ENCODE results near the gene MRPL12.
A peak's percentile ranks its signal among the peaks of the same experiment; 100 is the strongest.

MRPL12 gene

DNA sequence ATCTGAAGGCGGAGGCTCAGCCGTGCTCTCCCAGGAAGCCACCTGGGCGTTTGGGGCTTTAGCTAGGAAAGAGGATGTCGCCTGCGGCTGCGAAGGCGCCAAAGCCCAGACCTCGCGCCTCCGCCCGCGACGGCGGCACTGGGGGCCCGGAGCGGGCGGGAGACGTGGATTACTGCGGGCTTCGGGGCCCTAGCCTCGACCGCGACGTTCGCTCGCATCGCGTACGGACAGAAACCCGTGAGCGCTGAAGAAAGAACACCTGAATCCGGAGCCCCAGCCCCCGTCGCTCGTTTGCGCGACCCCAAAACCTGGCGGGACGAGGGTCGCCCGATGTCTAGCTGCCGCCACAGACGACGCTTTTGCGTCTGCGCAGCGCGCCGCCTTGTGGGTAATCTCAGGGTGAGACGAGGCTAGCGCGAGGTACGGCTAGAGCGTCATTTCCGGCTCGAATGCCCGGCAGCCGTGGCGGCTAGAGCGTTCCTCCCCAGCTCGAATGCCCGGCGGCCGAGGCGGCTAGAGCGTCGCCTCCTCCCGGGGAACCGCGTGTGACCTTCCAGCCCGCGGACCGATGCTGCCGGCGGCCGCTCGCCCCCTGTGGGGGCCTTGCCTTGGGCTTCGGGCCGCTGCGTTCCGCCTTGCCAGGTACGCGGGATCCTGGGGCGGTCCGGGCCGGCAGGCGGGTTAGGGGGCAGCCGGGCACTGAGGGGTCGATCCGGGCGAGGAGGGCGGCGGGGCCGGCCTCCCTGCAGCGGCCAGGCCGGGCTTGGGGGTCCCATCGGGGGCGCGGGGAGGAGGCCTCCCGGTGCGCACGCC, at the start of gene MRPL12:
Gene MRPL12, plus strand, starts transcription at position 434 of the 813 bp plus-strand sequence. Its CDS starts 135 bp downstream, at position 569.
- peak within 1 kb of the TSS; percentile 91 for H3K4me3 ChIP-seq (ENCODE audit: low read length)
- TF ChIP-seq, protein P1, sequence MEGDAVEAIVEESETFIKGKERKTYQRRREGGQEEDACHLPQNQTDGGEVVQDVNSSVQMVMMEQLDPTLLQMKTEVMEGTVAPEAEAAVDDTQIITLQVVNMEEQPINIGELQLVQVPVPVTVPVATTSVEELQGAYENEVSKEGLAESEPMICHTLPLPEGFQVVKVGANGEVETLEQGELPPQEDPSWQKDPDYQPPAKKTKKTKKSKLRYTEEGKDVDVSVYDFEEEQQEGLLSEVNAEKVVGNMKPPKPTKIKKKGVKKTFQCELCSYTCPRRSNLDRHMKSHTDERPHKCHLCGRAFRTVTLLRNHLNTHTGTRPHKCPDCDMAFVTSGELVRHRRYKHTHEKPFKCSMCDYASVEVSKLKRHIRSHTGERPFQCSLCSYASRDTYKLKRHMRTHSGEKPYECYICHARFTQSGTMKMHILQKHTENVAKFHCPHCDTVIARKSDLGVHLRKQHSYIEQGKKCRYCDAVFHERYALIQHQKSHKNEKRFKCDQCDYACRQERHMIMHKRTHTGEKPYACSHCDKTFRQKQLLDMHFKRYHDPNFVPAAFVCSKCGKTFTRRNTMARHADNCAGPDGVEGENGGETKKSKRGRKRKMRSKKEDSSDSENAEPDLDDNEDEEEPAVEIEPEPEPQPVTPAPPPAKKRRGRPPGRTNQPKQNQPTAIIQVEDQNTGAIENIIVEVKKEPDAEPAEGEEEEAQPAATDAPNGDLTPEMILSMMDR (conservative IDR thresholded peaks at IDR 0.05; ENCODE audit: low read depth, low read length), result peak; percentile 25
- no peak for DNase-seq (ENCODE audit: low read depth)

GRCh38 chr17:81655378-81656117, 47.6 kb upstream of the MRPL12 start:
- DNase-seq (ENCODE audit: low read depth), result no peak
- TF ChIP-seq, protein P1 (conservative IDR thresholded peaks at IDR 0.05; ENCODE audit: low read depth, low read length), result no peak
- no peak overlapping the region for H3K4me3 ChIP-seq (ENCODE audit: low read length)

DNA sequence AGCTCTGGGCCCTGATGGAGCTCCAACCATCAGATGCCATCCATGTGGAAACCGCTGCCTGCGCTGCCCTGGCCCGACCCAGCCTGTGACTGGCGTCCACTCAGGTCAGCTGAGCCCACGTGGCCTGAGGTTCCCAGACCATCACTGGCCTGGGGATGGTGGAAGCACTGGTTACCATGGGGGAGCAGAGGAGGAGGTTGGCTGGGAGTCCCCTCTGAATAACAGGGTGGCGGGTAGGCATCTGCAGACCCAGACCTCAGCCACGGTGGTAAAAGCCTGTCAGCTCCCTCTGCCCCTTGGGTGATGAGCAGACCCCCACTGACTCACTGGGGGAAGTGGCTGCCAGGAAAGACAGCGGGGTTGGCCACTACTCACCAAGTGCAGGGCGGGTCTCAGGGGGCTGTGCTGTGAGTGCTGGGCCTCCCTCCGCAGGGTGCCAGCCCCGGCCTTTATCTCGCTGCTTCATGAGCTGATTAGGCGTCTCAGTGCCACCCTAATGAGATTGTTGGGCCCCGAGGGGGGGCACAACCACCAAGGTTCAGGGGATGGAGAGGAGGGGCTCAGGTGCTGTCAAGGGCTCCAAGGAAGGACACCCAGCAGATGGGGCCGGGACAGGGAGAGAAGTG, 46.9 kb upstream of the MRPL12 start, which contains the start of gene PDE6G:
Gene PDE6G, minus strand, starts transcription at position 425 of the 626 bp plus-strand sequence. CDS start 3,237 bp downstream, outside the sequence.
- DNase-seq (ENCODE audit: low read depth), result no peak
- TF ChIP-seq, protein P1 (conservative IDR thresholded peaks at IDR 0.05; ENCODE audit: low read depth, low read length), result no peak

DNA sequence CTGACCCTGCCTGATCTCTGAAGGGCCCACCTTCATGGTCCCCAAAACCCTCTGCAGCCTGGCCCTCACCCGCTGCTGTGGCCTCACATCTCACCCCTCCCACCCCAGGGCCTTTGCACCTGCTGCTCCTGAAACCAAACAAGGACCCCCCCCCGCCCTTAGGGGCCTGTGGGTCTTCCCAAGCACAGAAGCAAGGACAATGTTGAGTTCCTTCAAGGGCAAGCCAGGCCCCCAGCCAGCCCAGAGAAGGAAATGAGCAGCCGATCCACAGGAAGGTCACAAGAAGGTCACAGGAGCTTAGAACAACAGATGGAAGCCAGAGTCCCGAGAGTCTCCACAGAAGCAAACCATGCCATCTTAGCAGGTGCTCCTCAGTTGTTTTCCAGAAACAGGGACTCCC, 46.3 kb upstream of the MRPL12 start:
- TF ChIP-seq, protein P1 (conservative IDR thresholded peaks at IDR 0.05; ENCODE audit: low read depth, low read length), result no peak
- no peak overlapping the region for H3K4me3 ChIP-seq (ENCODE audit: low read length)
- no peak for DNase-seq (ENCODE audit: low read depth)

More for the DNA sequence above, 46.9 kb upstream of the MRPL12 start, which contains the start of gene PDE6G:
- no peak within 1 kb of the TSS for H3K4me3 ChIP-seq (ENCODE audit: low read length)

GRCh38 chr17:81659038-81659437, 44.1 kb upstream of the MRPL12 start:
- no peak for DNase-seq (ENCODE audit: low read depth)
- TF ChIP-seq, protein P1 (conservative IDR thresholded peaks at IDR 0.05; ENCODE audit: low read depth, low read length), result no peak
- H3K4me3 ChIP-seq (ENCODE audit: low read length), result no peak overlapping the region

DNA sequence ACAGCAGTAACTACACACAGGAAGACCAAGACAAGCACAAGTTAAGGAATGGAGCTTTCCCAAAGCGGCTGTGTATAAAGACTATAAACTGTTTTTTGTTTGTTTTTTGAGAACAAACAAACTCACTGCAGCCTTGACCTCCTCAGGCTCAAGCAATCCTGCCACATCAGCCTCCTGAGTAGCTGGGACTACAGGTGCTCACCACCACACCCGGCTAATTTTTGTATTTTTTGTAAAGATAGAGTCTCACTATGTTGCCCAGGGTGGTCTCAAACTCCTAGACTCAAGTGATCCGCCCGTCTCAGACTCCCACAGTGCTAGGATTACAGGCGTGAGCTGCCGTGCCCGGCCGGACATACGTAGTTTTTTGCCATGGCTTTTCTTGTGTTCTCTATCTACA, 42.7 kb upstream of the MRPL12 start:
- no peak for DNase-seq (ENCODE audit: low read depth)
- TF ChIP-seq, protein P1 (conservative IDR thresholded peaks at IDR 0.05; ENCODE audit: low read depth, low read length), result no peak

More for the DNA sequence above, 42.7 kb upstream of the MRPL12 start:
- H3K4me3 ChIP-seq (ENCODE audit: low read length), result no peak overlapping the region
